AG09319 (cell line): ENCODE results near the gene FAS.

Source experiments
- DNase-seq: peaks from one replicate; pipeline ENCODE4 v3.0.0-alpha.2; 2010; ENCODE audit warnings: low read depth; ENCODE audit errors: extremely low read depth
- TF ChIP-seq, protein P1 (sequence below): IDR thresholded peaks from 2 replicates; pipeline ENCODE4 v1.5.1; 2011; ENCODE audit warnings: low read depth, mild to moderate bottlenecking, inconsistent platforms, low read length, moderate library complexity

Gene FAS

DNA sequence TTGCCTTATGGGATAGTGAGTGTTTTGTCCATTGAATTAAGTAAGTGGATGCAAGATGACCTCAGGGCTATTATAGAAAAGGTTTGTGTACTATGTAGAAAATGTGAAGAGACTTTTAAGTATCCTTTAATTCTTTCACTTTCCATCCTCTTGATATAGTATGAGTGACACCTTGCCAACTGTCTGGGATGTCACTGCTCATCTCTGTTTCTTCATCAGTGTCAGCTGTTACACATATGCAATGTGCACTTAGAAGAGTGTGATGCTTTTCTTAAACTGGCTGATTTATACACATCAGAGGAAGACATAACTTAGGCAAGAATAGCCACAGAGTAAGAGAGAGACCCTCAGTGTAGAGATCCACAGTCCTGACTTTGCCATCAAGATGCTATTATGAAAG is 29.3 kb upstream of the FAS start:
- TF ChIP-seq, protein P1, sequence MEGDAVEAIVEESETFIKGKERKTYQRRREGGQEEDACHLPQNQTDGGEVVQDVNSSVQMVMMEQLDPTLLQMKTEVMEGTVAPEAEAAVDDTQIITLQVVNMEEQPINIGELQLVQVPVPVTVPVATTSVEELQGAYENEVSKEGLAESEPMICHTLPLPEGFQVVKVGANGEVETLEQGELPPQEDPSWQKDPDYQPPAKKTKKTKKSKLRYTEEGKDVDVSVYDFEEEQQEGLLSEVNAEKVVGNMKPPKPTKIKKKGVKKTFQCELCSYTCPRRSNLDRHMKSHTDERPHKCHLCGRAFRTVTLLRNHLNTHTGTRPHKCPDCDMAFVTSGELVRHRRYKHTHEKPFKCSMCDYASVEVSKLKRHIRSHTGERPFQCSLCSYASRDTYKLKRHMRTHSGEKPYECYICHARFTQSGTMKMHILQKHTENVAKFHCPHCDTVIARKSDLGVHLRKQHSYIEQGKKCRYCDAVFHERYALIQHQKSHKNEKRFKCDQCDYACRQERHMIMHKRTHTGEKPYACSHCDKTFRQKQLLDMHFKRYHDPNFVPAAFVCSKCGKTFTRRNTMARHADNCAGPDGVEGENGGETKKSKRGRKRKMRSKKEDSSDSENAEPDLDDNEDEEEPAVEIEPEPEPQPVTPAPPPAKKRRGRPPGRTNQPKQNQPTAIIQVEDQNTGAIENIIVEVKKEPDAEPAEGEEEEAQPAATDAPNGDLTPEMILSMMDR = no peak
- no peak for DNase-seq

DNA sequence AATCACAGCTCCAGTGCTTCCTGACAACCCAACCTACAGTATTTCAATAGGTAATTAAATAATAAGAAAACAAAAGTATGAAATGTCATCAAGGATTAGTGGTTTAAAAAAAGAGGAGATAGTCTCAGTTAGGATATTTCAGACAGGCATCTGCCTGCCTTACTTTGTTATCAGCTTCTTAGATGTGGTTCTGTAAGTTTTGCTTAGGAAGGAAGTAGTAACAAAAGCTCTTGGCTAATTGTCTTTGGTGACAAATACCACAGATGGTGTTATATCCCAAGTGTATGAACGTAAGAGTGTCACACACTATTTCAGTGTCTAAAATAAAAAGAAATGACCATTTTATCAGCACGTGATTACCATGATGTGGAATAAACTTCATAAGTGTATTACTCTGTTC is 28.3 kb upstream of the FAS start:
- TF ChIP-seq, protein P1 = no peak
- DNase-seq = no peak

DNA sequence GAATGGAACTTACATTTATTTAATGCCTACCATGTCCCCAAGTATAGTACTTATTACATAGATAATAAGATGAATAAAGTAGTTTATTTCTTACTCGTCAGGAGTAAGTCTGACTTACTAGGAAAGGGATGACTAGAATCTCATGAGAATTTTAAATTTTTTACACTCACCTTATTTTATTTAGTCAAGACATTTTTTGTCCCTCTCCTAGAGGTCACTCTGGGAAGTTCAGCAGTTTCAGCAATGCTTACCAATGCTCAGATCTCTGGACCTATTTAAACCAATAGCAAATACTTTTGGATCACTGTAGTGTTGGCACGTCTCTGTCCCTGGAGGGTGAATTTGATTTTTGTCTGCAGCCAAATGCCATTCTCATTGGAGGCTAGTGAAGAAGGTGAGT is 27.3 kb upstream of the FAS start:
- no peak for DNase-seq
- TF ChIP-seq, protein P1 = no peak

DNA sequence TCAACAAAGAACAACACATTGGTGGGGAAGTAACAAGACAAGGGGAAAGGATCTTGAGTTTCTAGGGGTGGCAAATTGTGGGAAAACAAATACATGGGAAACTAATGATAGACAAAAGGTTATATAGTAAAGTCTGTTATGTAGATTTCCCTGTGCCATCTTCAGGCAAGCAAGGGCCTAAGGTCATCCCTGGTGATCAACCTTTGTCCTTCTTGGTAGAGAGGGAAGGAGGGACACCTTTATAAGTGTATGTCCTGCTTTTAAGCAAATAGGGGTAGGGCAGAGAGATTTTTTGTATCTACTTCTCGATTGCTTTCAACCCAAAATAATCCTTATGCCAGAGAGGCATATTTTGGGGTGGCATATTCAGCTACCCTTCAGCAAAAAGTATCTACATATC is 26.2 kb upstream of the FAS start:
- TF ChIP-seq, protein P1 = no peak

DNA sequence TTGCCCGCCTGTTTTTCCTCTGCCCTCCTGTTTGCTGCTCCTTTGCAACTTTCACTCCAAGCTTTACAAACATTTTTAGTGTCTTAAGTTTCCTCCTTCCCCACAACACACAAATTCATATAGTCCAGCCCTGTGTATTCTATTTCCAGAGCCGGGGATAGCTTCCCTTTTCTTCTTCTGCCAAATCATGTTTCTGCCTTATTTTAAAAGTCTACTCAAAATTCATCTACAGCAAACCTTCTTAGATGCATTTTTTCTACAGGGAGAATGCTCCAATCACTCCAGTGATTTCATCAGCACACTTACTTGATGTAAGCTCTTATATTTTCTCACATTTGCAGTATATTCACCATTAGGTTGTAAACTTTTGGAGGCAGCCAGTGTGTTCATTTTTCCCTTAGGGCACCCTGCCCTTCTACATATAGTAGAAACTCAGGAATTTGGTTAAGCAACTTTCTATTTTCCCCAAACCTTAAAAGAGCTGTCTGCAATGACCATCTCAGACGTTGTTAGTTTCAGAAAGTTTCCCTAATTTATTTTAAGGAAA is 25.7 kb upstream of the FAS start:
- no peak for DNase-seq
- TF ChIP-seq, protein P1 = no peak

More for the DNA sequence above, 26.2 kb upstream of the FAS start:
- DNase-seq = no peak

DNA sequence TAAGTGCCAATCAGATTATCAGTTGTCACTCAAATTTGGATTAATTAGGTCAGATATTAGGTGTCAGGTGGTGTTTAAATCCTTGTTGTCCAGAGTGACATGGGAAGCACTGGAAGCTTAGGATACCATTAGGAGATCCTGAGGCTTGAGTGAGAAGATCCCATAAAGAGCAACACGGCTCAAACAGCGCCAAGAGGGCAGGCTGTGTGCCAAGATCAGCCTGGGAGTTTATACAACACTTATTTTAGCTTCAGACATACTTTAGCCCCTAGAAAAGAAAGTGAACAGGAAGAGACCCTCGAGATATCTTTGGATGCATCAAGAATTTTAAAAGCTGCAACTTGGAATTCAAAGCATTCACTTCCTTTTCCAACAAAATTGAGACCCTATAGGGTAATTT is 23.8 kb upstream of the FAS start:
- TF ChIP-seq, protein P1 = no peak
- no peak for DNase-seq

DNA sequence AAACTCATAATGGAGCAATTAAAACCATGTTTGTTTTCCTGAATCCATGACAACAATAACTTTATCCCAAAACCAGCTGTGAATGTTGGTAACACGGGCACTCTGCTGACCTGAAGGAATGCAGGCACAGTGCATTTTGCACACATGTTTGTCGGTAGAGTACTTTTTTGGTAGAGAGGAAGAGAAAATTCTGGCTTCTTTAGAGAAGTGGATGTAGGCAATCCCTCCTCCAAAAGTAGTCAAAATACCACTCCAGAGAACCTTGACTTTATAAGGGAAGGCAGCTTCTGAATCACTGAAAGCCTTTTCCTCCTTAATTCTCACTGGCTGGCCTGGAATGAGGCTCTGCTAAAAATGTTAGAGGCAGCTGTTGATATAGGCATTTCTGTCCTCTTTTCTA is 22.2 kb upstream of the FAS start:
- peak; percentile 29 for DNase-seq
- TF ChIP-seq, protein P1 = no peak
